SK-N-SH treated with all-trans-retinoic acid at 6 μM for 48 hours (cell line): ENCODE results near the gene FGD3.

Experiments
- ATAC-seq: fragments of 200-7000 bp; cut with Tn5 transposase; 3 replicates; pipeline ENCODE4 v1.9.1; 2020; ENCODE audit warnings: mild to moderate bottlenecking, moderate library complexity
- ARNTL ChIP-seq: fragments of 450-650 bp; formaldehyde crosslinking; IDR thresholded peaks from 2 replicates; pipeline ENCODE4 v1.5.0; 2020; ENCODE audit warnings: low read depth, mild to moderate bottlenecking, moderate library complexity, borderline replicate concordance
- BACH2 ChIP-seq: fragments of 250-450 bp; sonication (Bioruptor Pico); IDR thresholded peaks from 2 replicates; pipeline ENCODE4 v1.9.0; 2021; ENCODE audit warnings: mild to moderate bottlenecking, borderline replicate concordance
- CSDC2 ChIP-seq: fragments of 250-450 bp; sonication (Bioruptor Pico); IDR thresholded peaks from 2 replicates; pipeline ENCODE4 v1.5.0; 2020; ENCODE audit warnings: mild to moderate bottlenecking, moderate library complexity
- ESRRG ChIP-seq: fragments of 250-450 bp; sonication (Bioruptor Pico); IDR thresholded peaks from 2 replicates; pipeline ENCODE4 v1.6.1; 2021; ENCODE audit warnings: mild to moderate bottlenecking
- GLIS3 ChIP-seq: fragments of 250-450 bp; sonication (Bioruptor Pico); IDR thresholded peaks from 2 replicates; pipeline ENCODE4 v1.5.0; 2020; ENCODE audit warnings: mild to moderate bottlenecking, moderate library complexity
- ISL1 ChIP-seq: fragments of 250-450 bp; sonication (Bioruptor Pico); IDR thresholded peaks from 2 replicates; pipeline ENCODE4 v2.1.2; 2022; ENCODE audit warnings: mild to moderate bottlenecking, moderate library complexity
- OSR1 ChIP-seq: fragments of 250-450 bp; sonication (Bioruptor Pico); IDR thresholded peaks from 2 replicates; pipeline ENCODE4 v1.8.0; 2022; ENCODE audit warnings: moderate library complexity, mild to moderate bottlenecking, inconsistent platforms
- PPARA ChIP-seq: fragments of 250-450 bp; sonication (Bioruptor Pico); IDR thresholded peaks from 2 replicates; pipeline ENCODE4 v1.5.0; 2020; ENCODE audit warnings: mild to moderate bottlenecking, borderline replicate concordance
- RARB ChIP-seq: fragments of 250-450 bp; sonication (Bioruptor Pico); IDR thresholded peaks from 2 replicates; pipeline ENCODE4 v1.8.0; 2021; ENCODE audit warnings: mild to moderate bottlenecking, moderate library complexity
- SNAI2 ChIP-seq: fragments of 250-450 bp; sonication (Bioruptor Pico); IDR thresholded peaks from 2 replicates; pipeline ENCODE4 v1.5.0; 2020; ENCODE audit warnings: mild to moderate bottlenecking, moderate library complexity
- TCF4 ChIP-seq: fragments of 250-450 bp; sonication (Bioruptor Pico); IDR thresholded peaks from 2 replicates; pipeline ENCODE4 v1.8.0; 2021; ENCODE audit warnings: mild to moderate bottlenecking, moderate library complexity, borderline replicate concordance
- TOX ChIP-seq: fragments of 250-450 bp; sonication (Bioruptor Pico); IDR thresholded peaks from 2 replicates; pipeline ENCODE4 v1.8.0; 2021; ENCODE audit warnings: mild to moderate bottlenecking, moderate library complexity, borderline replicate concordance
- ZC3H10 ChIP-seq: fragments of 250-450 bp; sonication (Bioruptor Pico); IDR thresholded peaks from 2 replicates; pipeline ENCODE4 v1.5.1; 2021; ENCODE audit warnings: mild to moderate bottlenecking, moderate library complexity
- ZFP3 ChIP-seq: fragments of 250-450 bp; sonication (Bioruptor Pico); IDR thresholded peaks from 2 replicates; pipeline ENCODE4 v1.5.0; 2020; ENCODE audit warnings: mild to moderate bottlenecking, moderate library complexity
- ZFP30 ChIP-seq: fragments of 450-650 bp; formaldehyde crosslinking; IDR thresholded peaks from 2 replicates; pipeline ENCODE4 v1.5.0; 2022; ENCODE audit warnings: mild to moderate bottlenecking, moderate library complexity
- ZNF565 ChIP-seq: fragments of 450-650 bp; formaldehyde crosslinking; conservative IDR thresholded peaks from 2 replicates; pipeline ENCODE4 v1.5.0; 2020; ENCODE audit warnings: low read depth, mild to moderate bottlenecking, moderate library complexity
- ZNF70 ChIP-seq: fragments of 450-650 bp; formaldehyde crosslinking; IDR thresholded peaks from 2 replicates; pipeline ENCODE4 v1.5.0; 2020; ENCODE audit warnings: mild to moderate bottlenecking, moderate library complexity
- ZNF8 ChIP-seq: fragments of 450-650 bp; formaldehyde crosslinking; IDR thresholded peaks from 2 replicates; pipeline ENCODE4 v1.5.0; 2020; ENCODE audit warnings: mild to moderate bottlenecking, moderate library complexity
- TF ChIP-seq, protein P1 (sequence below): fragments of 250-450 bp; sonication (Bioruptor Pico); IDR thresholded peaks from 2 replicates; pipeline ENCODE4 v1.8.0; 2020; ENCODE audit warnings: mild to moderate bottlenecking, moderate library complexity, borderline replicate concordance
- TF ChIP-seq, protein P2 (sequence below): fragments of 250-450 bp; sonication (Bioruptor Pico); IDR thresholded peaks from 2 replicates; pipeline ENCODE4 v1.5.0; 2020; ENCODE audit warnings: mild to moderate bottlenecking, moderate library complexity
- TF ChIP-seq, protein P3 (sequence below): fragments of 250-450 bp; sonication (Bioruptor Pico); IDR thresholded peaks from 2 replicates; pipeline ENCODE4 v1.5.1; 2020; ENCODE audit warnings: low read depth, mild to moderate bottlenecking, moderate library complexity
- TF ChIP-seq, protein P4 (sequence below): fragments of 250-450 bp; sonication (Bioruptor Pico); IDR thresholded peaks from 2 replicates; pipeline ENCODE4 v1.8.0; 2021; ENCODE audit warnings: low read depth, mild to moderate bottlenecking, moderate library complexity, borderline replicate concordance
- TF ChIP-seq, protein P5 (sequence below): fragments of 250-450 bp; sonication (Bioruptor Pico); IDR thresholded peaks from 2 replicates; pipeline ENCODE4 v1.5.1; 2021; ENCODE audit warnings: mild to moderate bottlenecking, moderate library complexity

Gene FGD3

DNA sequence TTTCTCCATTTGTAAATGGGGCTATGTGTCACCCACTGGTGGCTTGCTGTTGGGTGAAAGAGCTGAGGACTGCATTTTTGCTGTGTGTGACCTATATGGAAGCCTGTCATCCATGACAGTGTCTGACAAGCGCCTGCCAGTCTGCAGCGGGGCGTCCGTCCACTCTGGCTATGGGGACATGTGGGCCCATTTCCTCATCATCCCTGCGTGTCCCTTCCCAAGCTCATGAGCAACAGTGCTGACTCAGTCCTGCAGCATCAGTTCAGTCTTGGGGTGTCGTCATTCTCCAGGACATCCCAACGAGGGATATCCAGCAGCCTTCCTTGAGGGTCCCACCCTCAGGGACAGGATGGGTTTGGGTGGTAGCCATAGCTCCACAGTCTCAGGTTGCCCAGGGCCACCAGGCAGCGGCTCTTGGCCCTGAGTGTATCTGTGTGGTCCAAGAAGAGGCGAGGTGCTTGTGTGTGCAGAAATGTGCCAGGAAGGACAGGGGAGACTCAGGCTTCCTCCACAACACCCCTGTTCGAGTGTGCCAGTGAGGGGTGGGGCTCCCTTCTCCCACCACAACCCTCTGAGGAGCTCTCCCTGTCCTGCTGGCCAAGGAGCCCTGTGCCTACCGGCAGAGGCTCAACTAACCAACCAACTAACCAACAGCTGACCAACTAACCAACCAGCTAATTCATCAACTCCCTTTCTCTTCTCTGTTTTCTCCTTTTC, 2.1 kb downstream of the FGD3 start:
- TF ChIP-seq ISL1 (CRISPR knock-in tag) (no peak), TOX (CRISPR knock-in tag) (no peak), ESRRG (no peak), ZNF70 (CRISPR knock-in tag) (no peak), OSR1 (no peak), GLIS3 (CRISPR knock-in tag) (no peak), PPARA (CRISPR knock-in tag) (no peak), TCF4 (CRISPR knock-in tag) (no peak), ZFP3 (CRISPR knock-in tag) (no peak), CSDC2 (CRISPR knock-in tag) (no peak), ZNF565 (CRISPR knock-in tag) (no peak), ARNTL (CRISPR knock-in tag) (no peak), ZFP30 (CRISPR knock-in tag) (no peak), ZNF8 (CRISPR knock-in tag) (no peak)
- TF ChIP-seq, protein P1, sequence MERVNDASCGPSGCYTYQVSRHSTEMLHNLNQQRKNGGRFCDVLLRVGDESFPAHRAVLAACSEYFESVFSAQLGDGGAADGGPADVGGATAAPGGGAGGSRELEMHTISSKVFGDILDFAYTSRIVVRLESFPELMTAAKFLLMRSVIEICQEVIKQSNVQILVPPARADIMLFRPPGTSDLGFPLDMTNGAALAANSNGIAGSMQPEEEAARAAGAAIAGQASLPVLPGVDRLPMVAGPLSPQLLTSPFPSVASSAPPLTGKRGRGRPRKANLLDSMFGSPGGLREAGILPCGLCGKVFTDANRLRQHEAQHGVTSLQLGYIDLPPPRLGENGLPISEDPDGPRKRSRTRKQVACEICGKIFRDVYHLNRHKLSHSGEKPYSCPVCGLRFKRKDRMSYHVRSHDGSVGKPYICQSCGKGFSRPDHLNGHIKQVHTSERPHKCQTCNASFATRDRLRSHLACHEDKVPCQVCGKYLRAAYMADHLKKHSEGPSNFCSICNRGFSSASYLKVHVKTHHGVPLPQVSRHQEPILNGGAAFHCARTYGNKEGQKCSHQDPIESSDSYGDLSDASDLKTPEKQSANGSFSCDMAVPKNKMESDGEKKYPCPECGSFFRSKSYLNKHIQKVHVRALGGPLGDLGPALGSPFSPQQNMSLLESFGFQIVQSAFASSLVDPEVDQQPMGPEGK: no peak
- TF ChIP-seq, protein P2, sequence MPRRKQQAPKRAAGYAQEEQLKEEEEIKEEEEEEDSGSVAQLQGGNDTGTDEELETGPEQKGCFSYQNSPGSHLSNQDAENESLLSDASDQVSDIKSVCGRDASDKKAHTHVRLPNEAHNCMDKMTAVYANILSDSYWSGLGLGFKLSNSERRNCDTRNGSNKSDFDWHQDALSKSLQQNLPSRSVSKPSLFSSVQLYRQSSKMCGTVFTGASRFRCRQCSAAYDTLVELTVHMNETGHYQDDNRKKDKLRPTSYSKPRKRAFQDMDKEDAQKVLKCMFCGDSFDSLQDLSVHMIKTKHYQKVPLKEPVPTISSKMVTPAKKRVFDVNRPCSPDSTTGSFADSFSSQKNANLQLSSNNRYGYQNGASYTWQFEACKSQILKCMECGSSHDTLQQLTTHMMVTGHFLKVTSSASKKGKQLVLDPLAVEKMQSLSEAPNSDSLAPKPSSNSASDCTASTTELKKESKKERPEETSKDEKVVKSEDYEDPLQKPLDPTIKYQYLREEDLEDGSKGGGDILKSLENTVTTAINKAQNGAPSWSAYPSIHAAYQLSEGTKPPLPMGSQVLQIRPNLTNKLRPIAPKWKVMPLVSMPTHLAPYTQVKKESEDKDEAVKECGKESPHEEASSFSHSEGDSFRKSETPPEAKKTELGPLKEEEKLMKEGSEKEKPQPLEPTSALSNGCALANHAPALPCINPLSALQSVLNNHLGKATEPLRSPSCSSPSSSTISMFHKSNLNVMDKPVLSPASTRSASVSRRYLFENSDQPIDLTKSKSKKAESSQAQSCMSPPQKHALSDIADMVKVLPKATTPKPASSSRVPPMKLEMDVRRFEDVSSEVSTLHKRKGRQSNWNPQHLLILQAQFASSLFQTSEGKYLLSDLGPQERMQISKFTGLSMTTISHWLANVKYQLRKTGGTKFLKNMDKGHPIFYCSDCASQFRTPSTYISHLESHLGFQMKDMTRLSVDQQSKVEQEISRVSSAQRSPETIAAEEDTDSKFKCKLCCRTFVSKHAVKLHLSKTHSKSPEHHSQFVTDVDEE (CRISPR knock-in tag): no peak
- no peak for ATAC-seq

DNA sequence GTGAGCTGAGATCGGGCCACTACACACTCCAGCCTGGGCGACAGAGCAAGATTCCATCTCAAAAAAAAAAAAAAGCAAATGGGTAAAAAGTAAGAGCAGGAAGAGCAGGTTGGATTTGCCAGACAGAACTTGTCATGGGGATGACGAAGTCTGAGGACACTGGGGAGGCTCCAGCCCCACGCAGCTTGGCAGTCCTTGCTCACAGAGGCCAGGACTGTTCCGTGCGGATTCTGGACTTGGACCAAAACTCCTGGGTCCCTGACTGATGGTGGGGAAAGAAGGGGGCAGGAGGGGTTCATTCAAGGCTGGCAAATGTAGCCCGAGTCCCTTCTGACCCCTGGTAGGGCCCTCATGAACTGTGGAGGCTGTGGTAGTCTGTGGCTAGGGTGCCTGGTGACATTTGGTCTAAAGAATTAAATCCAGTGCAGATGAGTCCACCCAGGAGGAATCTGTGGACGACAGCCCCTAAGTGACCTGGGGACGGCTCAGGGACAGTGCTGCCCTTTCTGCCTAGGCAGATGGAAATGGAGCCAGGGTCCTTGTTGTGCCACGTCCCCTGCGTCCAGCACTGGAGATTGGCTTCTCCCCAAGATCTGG, 3.1 kb downstream of the FGD3 start:
- no peak for ATAC-seq

More for the DNA sequence above, 3.1 kb downstream of the FGD3 start:
- no peak for TF ChIP-seq ZNF70 (CRISPR knock-in tag)
- no peak for TF ChIP-seq ZNF8 (CRISPR knock-in tag)
- no peak for TF ChIP-seq SNAI2 (CRISPR knock-in tag)
- TF ChIP-seq, protein P3, sequence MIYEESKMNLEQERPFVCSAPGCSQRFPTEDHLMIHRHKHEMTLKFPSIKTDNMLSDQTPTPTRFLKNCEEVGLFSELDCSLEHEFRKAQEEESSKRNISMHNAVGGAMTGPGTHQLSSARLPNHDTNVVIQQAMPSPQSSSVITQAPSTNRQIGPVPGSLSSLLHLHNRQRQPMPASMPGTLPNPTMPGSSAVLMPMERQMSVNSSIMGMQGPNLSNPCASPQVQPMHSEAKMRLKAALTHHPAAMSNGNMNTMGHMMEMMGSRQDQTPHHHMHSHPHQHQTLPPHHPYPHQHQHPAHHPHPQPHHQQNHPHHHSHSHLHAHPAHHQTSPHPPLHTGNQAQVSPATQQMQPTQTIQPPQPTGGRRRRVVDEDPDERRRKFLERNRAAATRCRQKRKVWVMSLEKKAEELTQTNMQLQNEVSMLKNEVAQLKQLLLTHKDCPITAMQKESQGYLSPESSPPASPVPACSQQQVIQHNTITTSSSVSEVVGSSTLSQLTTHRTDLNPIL (CRISPR knock-in tag): no peak
- no peak for TF ChIP-seq ZC3H10 (CRISPR knock-in tag)
- no peak for TF ChIP-seq RARB (CRISPR knock-in tag)
- no peak for TF ChIP-seq PPARA (CRISPR knock-in tag)
- TF ChIP-seq, protein P1: no peak
- TF ChIP-seq, protein P2 (CRISPR knock-in tag): no peak
- TF ChIP-seq ZNF565 (CRISPR knock-in tag): no peak
- no peak for TF ChIP-seq TOX (CRISPR knock-in tag)
- no peak for TF ChIP-seq ZFP30 (CRISPR knock-in tag)
- TF ChIP-seq TCF4 (CRISPR knock-in tag): no peak
- no peak for TF ChIP-seq CSDC2 (CRISPR knock-in tag)
- no peak for TF ChIP-seq ARNTL (CRISPR knock-in tag)
- no peak for TF ChIP-seq OSR1
- no peak for TF ChIP-seq BACH2
- TF ChIP-seq, protein P4, sequence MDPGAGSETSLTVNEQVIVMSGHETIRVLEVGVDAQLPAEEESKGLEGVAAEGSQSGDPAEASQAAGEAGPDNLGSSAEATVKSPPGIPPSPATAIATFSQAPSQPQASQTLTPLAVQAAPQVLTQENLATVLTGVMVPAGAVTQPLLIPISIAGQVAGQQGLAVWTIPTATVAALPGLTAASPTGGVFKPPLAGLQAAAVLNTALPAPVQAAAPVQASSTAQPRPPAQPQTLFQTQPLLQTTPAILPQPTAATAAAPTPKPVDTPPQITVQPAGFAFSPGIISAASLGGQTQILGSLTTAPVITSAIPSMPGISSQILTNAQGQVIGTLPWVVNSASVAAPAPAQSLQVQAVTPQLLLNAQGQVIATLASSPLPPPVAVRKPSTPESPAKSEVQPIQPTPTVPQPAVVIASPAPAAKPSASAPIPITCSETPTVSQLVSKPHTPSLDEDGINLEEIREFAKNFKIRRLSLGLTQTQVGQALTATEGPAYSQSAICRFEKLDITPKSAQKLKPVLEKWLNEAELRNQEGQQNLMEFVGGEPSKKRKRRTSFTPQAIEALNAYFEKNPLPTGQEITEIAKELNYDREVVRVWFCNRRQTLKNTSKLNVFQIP (CRISPR knock-in tag): no peak
- TF ChIP-seq, protein P5, sequence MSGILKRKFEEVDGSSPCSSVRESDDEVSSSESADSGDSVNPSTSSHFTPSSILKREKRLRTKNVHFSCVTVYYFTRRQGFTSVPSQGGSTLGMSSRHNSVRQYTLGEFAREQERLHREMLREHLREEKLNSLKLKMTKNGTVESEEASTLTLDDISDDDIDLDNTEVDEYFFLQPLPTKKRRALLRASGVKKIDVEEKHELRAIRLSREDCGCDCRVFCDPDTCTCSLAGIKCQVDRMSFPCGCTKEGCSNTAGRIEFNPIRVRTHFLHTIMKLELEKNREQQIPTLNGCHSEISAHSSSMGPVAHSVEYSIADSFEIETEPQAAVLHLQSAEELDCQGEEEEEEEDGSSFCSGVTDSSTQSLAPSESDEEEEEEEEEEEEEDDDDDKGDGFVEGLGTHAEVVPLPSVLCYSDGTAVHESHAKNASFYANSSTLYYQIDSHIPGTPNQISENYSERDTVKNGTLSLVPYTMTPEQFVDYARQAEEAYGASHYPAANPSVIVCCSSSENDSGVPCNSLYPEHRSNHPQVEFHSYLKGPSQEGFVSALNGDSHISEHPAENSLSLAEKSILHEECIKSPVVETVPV (CRISPR knock-in tag): no peak
- TF ChIP-seq, all 23 proteins: peak for 0
